ENCODE data around the gene AHR.

The AHR gene

DNA sequence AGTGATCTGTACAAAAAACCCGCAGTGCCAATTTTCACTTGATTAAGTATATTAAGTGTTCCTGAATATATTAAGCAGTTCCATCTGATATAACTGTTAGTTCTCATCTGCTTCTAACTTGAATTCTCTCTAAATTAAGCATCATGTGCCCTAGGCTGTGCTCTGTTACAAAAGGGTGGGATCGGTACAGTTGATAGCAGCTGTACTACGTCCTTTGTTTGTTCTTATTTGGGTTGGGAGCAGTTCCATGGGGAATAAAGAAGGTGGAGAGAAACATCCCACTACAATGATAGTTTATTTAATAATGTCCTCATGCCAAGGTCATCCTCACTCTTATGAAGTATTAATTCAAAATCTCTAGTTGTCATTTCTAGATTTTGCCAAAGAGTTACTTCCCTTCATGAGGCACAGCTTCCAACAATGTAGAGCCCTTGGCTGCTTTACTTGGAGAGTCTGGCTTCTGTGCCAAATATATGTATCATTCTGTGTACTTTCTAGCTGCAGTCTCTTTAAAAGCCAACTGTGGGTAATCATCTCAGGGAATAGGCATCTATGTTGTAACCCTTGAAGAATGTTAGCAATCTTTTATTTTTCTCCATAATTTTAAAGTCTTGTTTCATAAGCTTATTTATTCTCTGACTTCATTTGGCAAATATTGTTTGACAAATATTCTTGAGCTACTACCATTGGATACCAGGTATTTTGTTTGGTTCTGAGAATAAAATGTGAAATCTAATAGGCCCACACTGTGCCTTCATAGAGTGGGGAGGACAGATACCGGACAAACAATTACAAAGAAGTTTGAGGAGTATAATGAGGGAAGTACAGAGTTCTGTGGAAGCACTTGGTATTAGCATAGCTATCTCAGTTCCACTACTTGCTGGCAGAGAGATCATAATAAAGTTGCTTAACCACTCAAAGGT is 22.4 kb upstream of the AHR start:
- peak; percentile 78 for DNase-seq
- Histone ChIP-seq H3K36me3 (ENCODE audit: control insufficient read depth in 1 of 2, insufficient read depth in 2 of 2, low read depth in 1 of 2, low read length in 2 of 2) (no peaks in the 10 kb centered on the region), H3K27ac (ENCODE audit: low read length, poor library complexity, severe bottlenecking) (peak overlapping the region; percentile 99), H2BK5ac (ENCODE audit: low read depth, low read length, poor library complexity, severe bottlenecking) (no peak overlapping the region), H3K14ac (ENCODE audit: low read length in 2 of 2) (no peak overlapping the region), H3K9me3 (ENCODE audit: control insufficient read depth, low read length) (peaks cover 16% of the 10 kb centered on the region), H3K23ac (ENCODE audit: low read length in 2 of 2) (no peak overlapping the region), H2AK5ac (ENCODE audit: low read length, severe bottlenecking) (peak overlapping the region; percentile 94), H2BK120ac (ENCODE audit: low read depth, low read length) (no peak overlapping the region), H2BK15ac (ENCODE audit: low read depth, poor library complexity, severe bottlenecking) (no peak overlapping the region), H3K9ac (ENCODE audit: low read length) (peak overlapping the region; percentile 74), H3K4ac (ENCODE audit: low read depth in 1 of 2, low read length in 2 of 2) (no peak overlapping the region), H3K4me3 (ENCODE audit: insufficient read depth in 1 of 2, low read depth in 1 of 2, low read length in 2 of 2) (peak overlapping the region in 1 of 2 experiments; percentile 48), H3K79me1 (replicated peaks; ENCODE audit: low read length, poor library complexity, severe bottlenecking) (peaks cover 3% of the 10 kb centered on the region), H2BK12ac (ENCODE audit: low read length in 2 of 2) (peak overlapping the region in 1 of 2 experiments; percentile 96), H3K4me1 (ENCODE audit: control insufficient read depth, insufficient read depth, low read depth, low read length) (peaks cover 2% of the 10 kb centered on the region), H2AFZ (ENCODE audit: low read depth, low read length) (no peak overlapping the region), H4K8ac (ENCODE audit: low read length) (no peak overlapping the region), H3K27me3 (ENCODE audit: control insufficient read depth in 1 of 2, insufficient read depth in 1 of 2, low read length in 2 of 2) (no peaks in the 10 kb centered on the region), H4K91ac (ENCODE audit: low read length) (no peak overlapping the region), H3K18ac (ENCODE audit: low read depth in 1 of 2, low read length in 2 of 2) (peak overlapping the region in 1 of 2 experiments; percentile 66), H3K4me2 (ENCODE audit: low read length, poor library complexity, severe bottlenecking) (no peak overlapping the region)
- WGBS: 36% methylated on average over 1 of the region's 4 CpGs

DNA sequence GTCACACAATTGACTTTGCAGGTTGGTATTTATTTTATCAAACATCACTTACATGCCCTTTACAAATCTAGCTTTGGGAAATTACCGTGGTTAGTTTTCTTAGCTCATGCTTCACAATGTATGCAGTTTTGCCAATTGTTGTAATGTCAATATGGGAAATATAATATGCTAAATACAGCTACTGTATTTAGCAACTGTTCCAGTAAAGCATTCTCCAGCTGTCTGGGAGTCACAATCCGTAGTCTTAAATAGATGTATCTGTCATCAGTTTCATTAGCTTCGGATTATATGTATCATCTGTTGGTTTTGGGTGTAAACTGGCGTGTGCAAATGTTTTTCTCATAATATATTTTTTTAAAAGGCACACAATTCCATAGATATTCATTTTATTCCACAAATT is 19.4 kb upstream of the AHR start:
- Histone ChIP-seq H4K91ac (ENCODE audit: low read length) (no peak overlapping the region), H3K4me2 (ENCODE audit: low read length, poor library complexity, severe bottlenecking) (no peak overlapping the region), H2BK12ac (ENCODE audit: low read length in 2 of 2) (no peak overlapping the region), H4K8ac (ENCODE audit: low read length) (no peak overlapping the region), H3K27ac (ENCODE audit: low read length, poor library complexity, severe bottlenecking) (no peak overlapping the region), H3K18ac (ENCODE audit: low read depth in 1 of 2, low read length in 2 of 2) (no peak overlapping the region), H2AK5ac (ENCODE audit: low read length, severe bottlenecking) (no peak overlapping the region), H3K4ac (ENCODE audit: low read depth in 1 of 2, low read length in 2 of 2) (no peak overlapping the region), H2AFZ (ENCODE audit: low read depth, low read length) (no peak overlapping the region), H3K79me1 (replicated peaks; ENCODE audit: low read length, poor library complexity, severe bottlenecking) (peaks cover 3% of the 10 kb centered on the region), H3K9me3 (ENCODE audit: control insufficient read depth, low read length) (no peaks in the 10 kb centered on the region), H2BK120ac (ENCODE audit: low read depth, low read length) (no peak overlapping the region), H3K27me3 (ENCODE audit: control insufficient read depth in 1 of 2, insufficient read depth in 1 of 2, low read length in 2 of 2) (no peaks in the 10 kb centered on the region), H3K14ac (ENCODE audit: low read length in 2 of 2) (no peak overlapping the region), H3K36me3 (ENCODE audit: control insufficient read depth in 1 of 2, insufficient read depth in 2 of 2, low read depth in 1 of 2, low read length in 2 of 2) (no peaks in the 10 kb centered on the region), H3K4me1 (ENCODE audit: control insufficient read depth, insufficient read depth, low read depth, low read length) (peaks cover 2% of the 10 kb centered on the region), H2BK5ac (ENCODE audit: low read depth, low read length, poor library complexity, severe bottlenecking) (no peak overlapping the region), H3K9ac (ENCODE audit: low read length) (no peak overlapping the region), H2BK15ac (ENCODE audit: low read depth, poor library complexity, severe bottlenecking) (no peak overlapping the region), H3K4me3 (ENCODE audit: insufficient read depth in 1 of 2, low read depth in 1 of 2, low read length in 2 of 2) (no peak overlapping the region), H3K23ac (ENCODE audit: low read length in 2 of 2) (no peak overlapping the region)
- no CpG with 5 or more reads among the region's 4 CpGs for WGBS
- DNase-seq: no peak

DNA sequence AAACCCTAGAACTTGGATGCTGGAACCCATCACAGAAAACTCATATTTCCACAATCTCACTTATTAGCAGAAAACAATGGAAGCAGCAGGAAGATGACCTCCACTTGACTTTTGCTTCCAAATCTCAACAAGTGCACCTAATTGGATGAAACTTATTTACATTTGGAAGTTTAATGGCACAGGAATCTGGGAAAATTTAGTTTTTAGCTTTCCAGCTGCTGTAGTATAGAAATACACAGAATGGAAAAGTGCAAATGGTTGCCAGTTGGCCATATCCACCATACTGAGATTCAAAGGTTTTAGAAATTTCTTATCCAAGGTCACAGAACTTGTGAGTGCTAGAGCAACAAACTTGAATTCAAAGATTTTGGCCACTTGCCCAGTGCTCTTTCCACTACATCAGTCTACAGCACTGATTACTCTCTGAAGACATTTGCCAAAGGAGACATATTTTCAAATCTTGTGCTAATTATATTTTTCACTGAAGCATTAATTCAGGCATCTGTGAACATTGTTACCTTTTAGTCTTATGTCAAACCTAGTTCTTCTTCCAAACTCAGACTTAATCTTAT is 9.3 kb upstream of the AHR start:
- H3K27me3 ChIP-seq (ENCODE audit: control insufficient read depth in 1 of 2, insufficient read depth in 1 of 2, low read length in 2 of 2): no peaks in the 10 kb centered on the region
- no peak overlapping the region for H3K4me3 ChIP-seq (ENCODE audit: insufficient read depth in 1 of 2, low read depth in 1 of 2, low read length in 2 of 2)
- H3K9me3 ChIP-seq (ENCODE audit: control insufficient read depth, low read length): no peaks in the 10 kb centered on the region
- H3K23ac ChIP-seq (ENCODE audit: low read length in 2 of 2): no peak overlapping the region
- H3K18ac ChIP-seq (ENCODE audit: low read depth in 1 of 2, low read length in 2 of 2): no peak overlapping the region
- H3K36me3 ChIP-seq (ENCODE audit: control insufficient read depth in 1 of 2, insufficient read depth in 2 of 2, low read depth in 1 of 2, low read length in 2 of 2): no peaks in the 10 kb centered on the region
- no peak overlapping the region for H2BK15ac ChIP-seq (ENCODE audit: low read depth, poor library complexity, severe bottlenecking)
- H3K79me1 ChIP-seq (replicated peaks; ENCODE audit: low read length, poor library complexity, severe bottlenecking): no peaks in the 10 kb centered on the region
- no peak overlapping the region for H4K8ac ChIP-seq (ENCODE audit: low read length)
- H2AFZ ChIP-seq (ENCODE audit: low read depth, low read length): no peak overlapping the region
- H4K91ac ChIP-seq (ENCODE audit: low read length): no peak overlapping the region
- H2BK5ac ChIP-seq (ENCODE audit: low read depth, low read length, poor library complexity, severe bottlenecking): no peak overlapping the region
- no peak overlapping the region for H3K27ac ChIP-seq (ENCODE audit: low read length, poor library complexity, severe bottlenecking)
- no peak overlapping the region for H3K14ac ChIP-seq (ENCODE audit: low read length in 2 of 2)
- H2AK5ac ChIP-seq (ENCODE audit: low read length, severe bottlenecking): no peak overlapping the region
- H3K4me1 ChIP-seq (ENCODE audit: control insufficient read depth, insufficient read depth, low read depth, low read length): no peaks in the 10 kb centered on the region
- H3K9ac ChIP-seq (ENCODE audit: low read length): no peak overlapping the region
- H3K4me2 ChIP-seq (ENCODE audit: low read length, poor library complexity, severe bottlenecking): no peak overlapping the region
- peak; percentile 53 for DNase-seq
- H3K4ac ChIP-seq (ENCODE audit: low read depth in 1 of 2, low read length in 2 of 2): no peak overlapping the region
- H2BK120ac ChIP-seq (ENCODE audit: low read depth, low read length): no peak overlapping the region
- H2BK12ac ChIP-seq (ENCODE audit: low read length in 2 of 2): no peak overlapping the region

DNA sequence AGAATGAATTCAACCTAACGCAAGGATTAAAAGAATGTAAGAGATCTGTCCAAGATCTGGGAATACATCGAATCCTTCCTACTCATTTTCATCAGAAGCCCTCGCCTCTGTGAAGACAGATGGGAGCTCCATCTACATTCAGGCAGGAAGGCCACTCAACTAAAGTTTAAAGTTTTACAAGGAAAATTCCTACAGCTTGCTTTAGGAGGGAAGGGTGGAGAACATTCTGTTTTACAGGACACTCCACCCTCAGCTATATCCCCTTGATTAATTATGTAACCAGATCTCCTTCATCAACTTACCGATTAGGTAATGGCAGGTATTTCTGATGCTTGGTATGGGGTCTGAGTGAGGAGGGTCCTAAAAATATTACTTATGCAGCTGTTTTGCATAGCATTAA is 5.6 kb upstream of the AHR start:
- H2BK120ac ChIP-seq (ENCODE audit: low read depth, low read length): no peak overlapping the region
- H3K4me1 ChIP-seq (ENCODE audit: control insufficient read depth, insufficient read depth, low read depth, low read length): no peaks in the 10 kb centered on the region
- no peak overlapping the region for H3K4me3 ChIP-seq (ENCODE audit: insufficient read depth in 1 of 2, low read depth in 1 of 2, low read length in 2 of 2)
- H2AFZ ChIP-seq (ENCODE audit: low read depth, low read length): no peak overlapping the region
- no peak overlapping the region for H2BK12ac ChIP-seq (ENCODE audit: low read length in 2 of 2)
- H3K9me3 ChIP-seq (ENCODE audit: control insufficient read depth, low read length): no peaks in the 10 kb centered on the region
- H3K18ac ChIP-seq (ENCODE audit: low read depth in 1 of 2, low read length in 2 of 2): no peak overlapping the region
- H3K36me3 ChIP-seq (ENCODE audit: control insufficient read depth in 1 of 2, insufficient read depth in 2 of 2, low read depth in 1 of 2, low read length in 2 of 2): no peaks in the 10 kb centered on the region
- H2BK15ac ChIP-seq (ENCODE audit: low read depth, poor library complexity, severe bottlenecking): no peak overlapping the region
- H3K14ac ChIP-seq (ENCODE audit: low read length in 2 of 2): no peak overlapping the region
- H4K91ac ChIP-seq (ENCODE audit: low read length): no peak overlapping the region
- H4K8ac ChIP-seq (ENCODE audit: low read length): no peak overlapping the region
- H3K27ac ChIP-seq (ENCODE audit: low read length, poor library complexity, severe bottlenecking): no peak overlapping the region
- H3K23ac ChIP-seq (ENCODE audit: low read length in 2 of 2): no peak overlapping the region
- 94% methylated on average over 2 of the region's 4 CpGs for WGBS
- no peaks in the 10 kb centered on the region for H3K27me3 ChIP-seq (ENCODE audit: control insufficient read depth in 1 of 2, insufficient read depth in 1 of 2, low read length in 2 of 2)
- H3K9ac ChIP-seq (ENCODE audit: low read length): no peak overlapping the region
- no peak for DNase-seq
- H2AK5ac ChIP-seq (ENCODE audit: low read length, severe bottlenecking): no peak overlapping the region
- no peak overlapping the region for H3K4ac ChIP-seq (ENCODE audit: low read depth in 1 of 2, low read length in 2 of 2)
- no peak overlapping the region for H2BK5ac ChIP-seq (ENCODE audit: low read depth, low read length, poor library complexity, severe bottlenecking)
- H3K4me2 ChIP-seq (ENCODE audit: low read length, poor library complexity, severe bottlenecking): no peak overlapping the region
- peaks cover 1% of the 10 kb centered on the region for H3K79me1 ChIP-seq (replicated peaks; ENCODE audit: low read length, poor library complexity, severe bottlenecking)
